ENCODE data around the gene CCL1. TPM values are rescaled to one million over a fixed set of nuclear protein-coding genes. Genes with fewer than 3 reads are reported as not detected.

CCL1 gene
- polyA plus RNA-seq (2013, experiment 1 of 2), result not detected
- polyA plus RNA-seq (2013, experiment 2 of 2), result not detected

- Histone ChIP-seq H3K4me1 (ENCODE audit: insufficient read depth, low read length) (no peaks in the 10 kb centered on the region), H3K36me3 (ENCODE audit: insufficient read depth, low read length) (no peaks in the 10 kb centered on the region), H3K9me3 (ENCODE audit: insufficient read depth, low read depth, low read length) (no peaks in the 10 kb centered on the region), H3K9ac (ENCODE audit: low read depth, low read length) (no peak within 1 kb of the TSS), H3K27ac (ENCODE audit: low read depth, low read length) (no peak within 1 kb of the TSS), H3K27me3 (ENCODE audit: insufficient read depth, low read length) (no peaks in the 10 kb centered on the region), H3K4me3 (ENCODE audit: low read length) (no peak within 1 kb of the TSS)
- 85% methylated on average over 4 of the region's 5 CpGs for WGBS
Measured at GRCh38 chr17:34363183-34363661, at the start of gene CCL1. Gene CCL1, minus strand, starts transcription at chr17:34363233. Its CDS starts 72 bp downstream, at chr17:34363161.

DNA sequence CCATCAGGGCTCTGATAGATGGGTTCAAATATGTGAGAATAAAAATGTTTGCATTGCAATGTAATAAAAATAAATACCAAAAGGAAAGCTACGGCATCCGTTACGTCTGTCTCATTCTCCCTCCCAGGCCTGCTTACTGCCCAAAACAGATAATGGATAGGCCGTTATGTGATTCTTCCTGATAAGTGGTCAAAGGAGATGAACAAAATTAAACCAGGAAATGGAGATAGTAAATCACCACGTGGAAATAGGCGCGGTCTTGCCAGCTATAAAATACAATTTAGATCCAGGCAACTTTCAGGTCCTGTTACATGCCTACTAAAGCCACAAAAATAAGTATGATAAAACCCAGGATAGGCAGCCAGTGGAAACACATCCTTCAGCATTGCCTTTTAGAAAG, 49.5 kb upstream of the CCL1 start:
- H3K27ac ChIP-seq (ENCODE audit: low read depth, low read length), result no peak overlapping the region
- 90% methylated on average over 7 of the region's 7 CpGs for WGBS
- no peak overlapping the region for H3K4me3 ChIP-seq (ENCODE audit: low read length)
- peaks cover 69% of the 10 kb centered on the region for H3K27me3 ChIP-seq (ENCODE audit: insufficient read depth, low read length)
- H3K4me1 ChIP-seq (ENCODE audit: insufficient read depth, low read length), result peaks cover 39% of the 10 kb centered on the region
- H3K9ac ChIP-seq (ENCODE audit: low read depth, low read length), result no peak overlapping the region
- H3K36me3 ChIP-seq (ENCODE audit: insufficient read depth, low read length), result no peaks in the 10 kb centered on the region
- no peaks in the 10 kb centered on the region for H3K9me3 ChIP-seq (ENCODE audit: insufficient read depth, low read depth, low read length)

- Histone ChIP-seq H3K27ac (ENCODE audit: low read depth, low read length) (no peak overlapping the region), H3K9me3 (ENCODE audit: insufficient read depth, low read depth, low read length) (no peaks in the 10 kb centered on the region), H3K4me1 (ENCODE audit: insufficient read depth, low read length) (peaks cover 39% of the 10 kb centered on the region), H3K36me3 (ENCODE audit: insufficient read depth, low read length) (no peaks in the 10 kb centered on the region), H3K9ac (ENCODE audit: low read depth, low read length) (no peak overlapping the region), H3K27me3 (ENCODE audit: insufficient read depth, low read length) (peaks cover 70% of the 10 kb centered on the region), H3K4me3 (ENCODE audit: low read length) (no peak overlapping the region)
- WGBS, result 62% methylated on average over 2 of the region's 5 CpGs
Measured at GRCh38 chr17:34411646-34412421, 48.8 kb upstream of the CCL1 start.

GRCh38 chr17:34409352-34409751, 46.3 kb upstream of the CCL1 start:
- H3K4me1 ChIP-seq (ENCODE audit: insufficient read depth, low read length), result peaks cover 30% of the 10 kb centered on the region
- WGBS, result 86% methylated on average over 4 of the region's 4 CpGs

GRCh38 chr17:34408439-34408838, 45.4 kb upstream of the CCL1 start:
- Histone ChIP-seq H3K9ac (ENCODE audit: low read depth, low read length) (no peak overlapping the region), H3K36me3 (ENCODE audit: insufficient read depth, low read length) (no peaks in the 10 kb centered on the region), H3K9me3 (ENCODE audit: insufficient read depth, low read depth, low read length) (no peaks in the 10 kb centered on the region), H3K4me3 (ENCODE audit: low read length) (no peak overlapping the region), H3K4me1 (ENCODE audit: insufficient read depth, low read length) (peaks cover 21% of the 10 kb centered on the region; the same call in 1 of the 2 replicates), H3K27me3 (ENCODE audit: insufficient read depth, low read length) (peaks cover 51% of the 10 kb centered on the region), H3K27ac (ENCODE audit: low read depth, low read length) (no peak overlapping the region)
- 99% methylated on average over 1 of the region's 1 CpG for WGBS

More at GRCh38 chr17:34409352-34409751, 46.3 kb upstream of the CCL1 start:
- H3K9ac ChIP-seq (ENCODE audit: low read depth, low read length), result no peak overlapping the region
- H3K27ac ChIP-seq (ENCODE audit: low read depth, low read length), result no peak overlapping the region
- peaks cover 59% of the 10 kb centered on the region for H3K27me3 ChIP-seq (ENCODE audit: insufficient read depth, low read length)
- no peak overlapping the region for H3K4me3 ChIP-seq (ENCODE audit: low read length)
- H3K9me3 ChIP-seq (ENCODE audit: insufficient read depth, low read depth, low read length), result no peaks in the 10 kb centered on the region
- no peaks in the 10 kb centered on the region for H3K36me3 ChIP-seq (ENCODE audit: insufficient read depth, low read length)

GRCh38 chr17:34406226-34406625, 43.2 kb upstream of the CCL1 start:
- no peak overlapping the region for H3K4me3 ChIP-seq (ENCODE audit: low read length)
- H3K9ac ChIP-seq (ENCODE audit: low read depth, low read length), result no peak overlapping the region
- H3K9me3 ChIP-seq (ENCODE audit: insufficient read depth, low read depth, low read length), result no peaks in the 10 kb centered on the region
- H3K36me3 ChIP-seq (ENCODE audit: insufficient read depth, low read length), result no peaks in the 10 kb centered on the region
- 91% methylated on average over 6 of the region's 6 CpGs for WGBS
- H3K27ac ChIP-seq (ENCODE audit: low read depth, low read length), result no peak overlapping the region
- H3K27me3 ChIP-seq (ENCODE audit: insufficient read depth, low read length), result peaks cover 32% of the 10 kb centered on the region
- peaks cover 15% of the 10 kb centered on the region; the same call in 1 of the 2 replicates for H3K4me1 ChIP-seq (ENCODE audit: insufficient read depth, low read length)

DNA sequence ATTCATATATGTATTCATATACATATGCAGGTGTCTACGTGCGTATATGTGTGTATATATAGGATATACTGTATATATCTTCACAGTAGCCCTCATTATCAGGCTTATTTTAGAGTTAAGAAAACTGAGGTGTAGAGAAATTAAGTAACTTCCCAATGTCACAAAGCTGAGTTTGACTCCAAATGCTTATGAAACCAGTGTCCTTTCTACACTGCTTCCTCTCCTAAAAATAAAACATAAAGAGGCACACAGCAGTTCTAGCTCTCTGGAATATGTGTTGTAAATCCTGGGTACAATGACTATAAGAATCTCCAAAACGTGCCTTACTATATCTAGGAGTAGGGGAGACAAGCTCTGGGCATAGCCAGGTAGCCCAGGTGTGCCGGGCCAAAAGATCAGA, 40.0 kb upstream of the CCL1 start:
- Histone ChIP-seq H3K27me3 (ENCODE audit: insufficient read depth, low read length) (peaks cover 6% of the 10 kb centered on the region; the same call in 1 of the 2 replicates), H3K27ac (ENCODE audit: low read depth, low read length) (no peak overlapping the region), H3K36me3 (ENCODE audit: insufficient read depth, low read length) (no peaks in the 10 kb centered on the region), H3K9me3 (ENCODE audit: insufficient read depth, low read depth, low read length) (no peaks in the 10 kb centered on the region), H3K9ac (ENCODE audit: low read depth, low read length) (no peak overlapping the region), H3K4me1 (ENCODE audit: insufficient read depth, low read length) (no peaks in the 10 kb centered on the region), H3K4me3 (ENCODE audit: low read length) (no peak overlapping the region)
- WGBS, result 50% methylated on average over 2 of the region's 4 CpGs

DNA sequence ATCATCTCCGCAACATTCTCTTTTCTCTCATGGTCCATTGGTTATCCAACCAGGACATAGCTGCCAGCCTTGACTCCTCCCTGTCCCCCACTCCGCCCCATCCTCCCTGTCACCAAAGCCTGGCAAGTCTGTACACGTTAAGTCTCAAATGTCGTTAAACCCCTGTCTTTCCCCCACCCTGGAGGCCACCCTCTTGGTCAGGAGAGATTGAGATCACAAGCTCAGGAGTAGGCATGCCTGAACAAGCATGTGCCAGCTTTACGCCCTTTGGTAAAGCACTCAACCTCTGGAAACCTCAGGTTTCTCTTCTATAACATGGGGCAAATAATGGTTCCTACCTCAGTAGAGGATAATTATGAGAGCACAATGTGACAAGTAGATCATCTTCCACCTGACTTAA, 38.1 kb upstream of the CCL1 start:
- Histone ChIP-seq H3K9me3 (ENCODE audit: insufficient read depth, low read depth, low read length) (no peaks in the 10 kb centered on the region), H3K27ac (ENCODE audit: low read depth, low read length) (no peak overlapping the region), H3K4me1 (ENCODE audit: insufficient read depth, low read length) (0 out of 2 replicates have a peak, but pooled peaks cover 9% of the 10 kb centered on the region), H3K36me3 (ENCODE audit: insufficient read depth, low read length) (no peaks in the 10 kb centered on the region), H3K27me3 (ENCODE audit: insufficient read depth, low read length) (no peaks in the 10 kb centered on the region), H3K9ac (ENCODE audit: low read depth, low read length) (no peak overlapping the region), H3K4me3 (ENCODE audit: low read length) (no peak overlapping the region)
- 89% methylated on average over 5 of the region's 5 CpGs for WGBS

DNA sequence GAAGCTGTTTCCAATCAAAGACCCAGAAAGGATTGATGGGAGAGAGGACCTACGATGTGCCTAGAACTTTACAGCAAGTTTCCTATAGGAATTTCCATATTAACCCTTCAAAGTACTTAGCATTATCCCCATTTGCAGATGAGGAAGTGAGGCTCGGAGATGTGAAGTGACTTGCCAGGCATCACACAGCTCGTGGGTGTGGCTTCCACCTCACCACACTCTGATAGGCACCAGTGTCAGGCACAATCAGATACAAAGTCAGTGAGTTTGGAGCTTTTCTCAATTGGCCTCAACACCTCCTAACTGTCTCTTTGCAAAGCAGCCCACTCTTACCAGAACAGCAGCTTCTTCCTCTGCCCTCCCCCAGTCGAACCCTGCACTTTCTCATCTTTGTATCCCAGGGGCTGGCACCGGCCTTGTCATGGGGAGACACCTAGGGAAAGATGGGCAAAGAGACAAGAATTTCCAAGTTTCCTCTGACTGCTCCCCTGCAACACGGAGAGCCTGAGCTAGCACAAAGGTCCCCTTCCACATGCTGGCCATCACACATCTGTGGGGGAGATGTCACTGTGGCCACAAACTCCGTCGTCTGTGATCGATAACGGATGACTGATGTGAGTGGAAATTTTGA, 37.4 kb upstream of the CCL1 start:
- Histone ChIP-seq H3K4me3 (ENCODE audit: low read length) (no peak overlapping the region), H3K4me1 (ENCODE audit: insufficient read depth, low read length) (0 out of 2 replicates have a peak, but pooled peaks cover 9% of the 10 kb centered on the region), H3K9me3 (ENCODE audit: insufficient read depth, low read depth, low read length) (no peaks in the 10 kb centered on the region), H3K27ac (ENCODE audit: low read depth, low read length) (no peak overlapping the region), H3K36me3 (ENCODE audit: insufficient read depth, low read length) (no peaks in the 10 kb centered on the region), H3K27me3 (ENCODE audit: insufficient read depth, low read length) (no peaks in the 10 kb centered on the region), H3K9ac (ENCODE audit: low read depth, low read length) (no peak overlapping the region)
- 86% methylated on average over 10 of the region's 10 CpGs for WGBS

GRCh38 chr17:34399725-34400124, 36.7 kb upstream of the CCL1 start:
- no peaks in the 10 kb centered on the region for H3K27me3 ChIP-seq (ENCODE audit: insufficient read depth, low read length)
- H3K27ac ChIP-seq (ENCODE audit: low read depth, low read length), result no peak overlapping the region
- no peak overlapping the region for H3K9ac ChIP-seq (ENCODE audit: low read depth, low read length)
- no peak overlapping the region for H3K4me3 ChIP-seq (ENCODE audit: low read length)
- 0 out of 2 replicates have a peak, but pooled peaks cover 9% of the 10 kb centered on the region for H3K4me1 ChIP-seq (ENCODE audit: insufficient read depth, low read length)
- no peaks in the 10 kb centered on the region for H3K9me3 ChIP-seq (ENCODE audit: insufficient read depth, low read depth, low read length)
- 95% methylated on average over 1 of the region's 1 CpG for WGBS
- H3K36me3 ChIP-seq (ENCODE audit: insufficient read depth, low read length), result no peaks in the 10 kb centered on the region

- Histone ChIP-seq H3K4me1 (ENCODE audit: insufficient read depth, low read length) (0 out of 2 replicates have a peak, but pooled peaks cover 9% of the 10 kb centered on the region), H3K27me3 (ENCODE audit: insufficient read depth, low read length) (no peaks in the 10 kb centered on the region), H3K9me3 (ENCODE audit: insufficient read depth, low read depth, low read length) (no peaks in the 10 kb centered on the region), H3K4me3 (ENCODE audit: low read length) (no peak overlapping the region), H3K27ac (ENCODE audit: low read depth, low read length) (no peak overlapping the region), H3K36me3 (ENCODE audit: insufficient read depth, low read length) (no peaks in the 10 kb centered on the region), H3K9ac (ENCODE audit: low read depth, low read length) (no peak overlapping the region)
- WGBS, result 89% methylated on average over 2 of the region's 2 CpGs
Measured at GRCh38 chr17:34398990-34399389, 36.0 kb upstream of the CCL1 start.

All from HUES64 (cell line).